Fibroblast of the aortic adventitia (primary cell): Measurements from ENCODE around the gene MARCHF6. TPM values are rescaled to one million over a fixed set of nuclear protein-coding genes. Genes with fewer than 3 reads are reported as not detected.

Experiments
- DNase-seq: peaks from one replicate; pipeline ENCODE4 v3.0.0-alpha.2; 2010; ENCODE audit warnings: low read depth
- H3K4me3 ChIP-seq: 2 replicates; pipeline ENCODE4 v1.5.1; 2011; ENCODE audit warnings: low read depth, mild to moderate bottlenecking, control low read depth, low read length, moderate library complexity
- CTCF ChIP-seq: IDR thresholded peaks from 2 replicates; pipeline ENCODE4 v1.5.1; 2011; ENCODE audit warnings: mild to moderate bottlenecking, low read length, control low read depth, inconsistent platforms; ENCODE audit not compliant: insufficient read depth
- total RNA-seq: library from RNA; depleted of rRNA; stranded (reverse); fragments of >200 nt; gene quantifications from 2 replicates; pipeline ENCODE4 v1.2.3, GENCODE V29; 2012; ENCODE audit warnings: low replicate concordance

Gene MARCHF6
- total RNA-seq, 1 donor = 49.0 TPM

DNA sequence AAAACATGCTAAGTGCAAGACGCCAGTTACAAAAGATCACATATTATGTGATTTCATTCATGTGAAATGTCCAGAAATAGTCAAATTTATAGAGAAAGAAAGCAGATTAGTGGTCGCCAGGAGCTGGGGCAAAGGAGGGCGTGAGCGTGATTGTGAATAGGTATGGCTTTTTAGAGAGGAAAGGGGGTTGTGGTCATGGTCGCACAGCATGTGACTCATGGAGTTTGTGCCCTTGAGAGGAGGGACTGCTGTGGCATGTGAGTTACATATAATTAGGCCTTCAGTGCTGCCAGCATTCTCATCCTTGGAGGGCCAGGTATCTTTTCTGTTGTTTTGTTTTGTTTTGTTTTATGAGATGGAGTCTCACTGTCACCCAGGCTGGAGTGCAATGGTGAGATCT is 21.2 kb upstream of the MARCHF6 start:
- no peak overlapping the region for H3K4me3 ChIP-seq
- DNase-seq = no peak
- TF ChIP-seq CTCF = no peak

DNA sequence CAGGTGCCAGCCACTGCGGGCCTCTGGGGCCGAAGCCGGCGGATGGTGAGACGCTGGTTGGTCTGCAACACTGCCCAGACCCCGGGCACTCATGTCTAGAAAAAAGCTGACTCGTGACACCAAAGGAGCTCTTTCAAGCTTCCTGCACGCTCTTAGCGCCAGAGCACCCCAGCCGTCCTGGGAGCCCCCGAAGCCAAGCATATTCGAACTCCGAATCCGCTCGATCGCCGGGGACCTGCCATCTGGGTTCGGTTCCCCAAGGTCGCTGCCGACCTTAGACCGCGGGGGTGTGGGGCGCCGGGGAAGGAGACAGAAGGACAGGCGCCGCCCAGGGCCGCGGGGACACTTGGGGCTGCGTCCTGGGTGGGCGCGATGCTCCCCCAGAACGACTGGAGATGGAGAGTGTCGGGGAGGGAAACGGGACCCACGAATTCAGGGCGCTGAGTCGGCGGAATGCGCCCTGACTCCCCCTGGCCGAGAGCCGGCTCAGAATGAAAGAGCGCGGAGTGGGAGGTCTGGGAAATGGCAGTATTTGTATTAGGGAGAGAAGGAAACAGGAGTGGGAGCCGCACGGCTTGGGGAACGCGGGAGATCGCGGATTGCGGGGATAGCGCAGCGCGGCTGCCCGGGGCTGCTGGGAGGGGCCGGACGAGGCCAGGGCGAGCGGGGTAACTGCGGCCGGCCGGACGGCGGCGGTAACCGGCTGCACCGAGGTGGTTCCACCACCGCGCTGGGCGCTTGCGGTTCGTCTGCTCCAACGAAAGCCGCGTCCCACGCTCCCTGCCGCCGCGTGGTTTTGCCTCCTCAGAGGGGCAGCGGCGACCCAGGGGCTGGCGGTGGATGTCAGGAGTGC is 20.1 kb upstream of the MARCHF6 start:
- no peak for DNase-seq
- no peak for TF ChIP-seq CTCF
- H3K4me3 ChIP-seq = peak overlapping the region; percentile 63

DNA sequence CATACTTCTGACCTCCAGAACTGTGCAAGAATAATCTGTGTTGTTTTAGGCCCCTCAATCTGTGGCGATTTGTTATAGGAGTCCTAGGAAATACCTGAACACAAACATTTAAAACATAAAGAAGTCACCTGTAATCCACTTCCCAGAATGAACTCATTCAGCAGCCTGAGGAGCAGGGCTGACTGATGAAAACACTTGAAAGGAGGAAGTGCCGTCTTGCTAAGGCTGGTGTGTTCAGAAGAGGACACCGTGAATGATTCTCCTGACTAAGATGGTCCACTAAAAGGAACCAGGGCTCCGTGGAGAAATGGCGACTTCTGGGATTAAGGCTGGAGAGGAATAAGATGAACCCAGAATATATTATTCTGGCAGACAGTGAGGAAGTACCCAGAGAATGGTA is 18.7 kb upstream of the MARCHF6 start:
- TF ChIP-seq CTCF = no peak
- no peak overlapping the region for H3K4me3 ChIP-seq
- no peak for DNase-seq

GRCh38 chr5:10335711-10336470 is 17.6 kb upstream of the MARCHF6 start:
- DNase-seq = no peak
- no peak for TF ChIP-seq CTCF
- H3K4me3 ChIP-seq = no peak overlapping the region

DNA sequence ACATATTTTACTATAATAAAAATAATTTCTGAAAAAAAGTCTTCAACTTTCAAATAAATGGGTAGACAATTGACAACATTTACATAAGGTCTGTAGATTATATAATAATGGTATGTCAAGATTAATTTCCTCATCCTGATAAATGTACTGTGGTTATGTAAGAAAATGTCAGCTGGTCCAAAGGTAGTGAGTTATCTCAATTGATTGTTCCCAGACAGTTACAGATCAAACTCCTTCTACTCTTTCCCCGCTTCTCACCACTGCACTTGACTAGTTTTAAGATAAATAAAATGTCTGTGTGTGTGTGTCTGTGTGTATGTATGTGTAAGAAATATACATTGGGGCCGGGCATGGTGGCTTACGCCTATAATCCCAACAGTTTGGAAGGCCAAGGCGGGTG is 16.4 kb upstream of the MARCHF6 start:
- H3K4me3 ChIP-seq = no peak overlapping the region
- DNase-seq = no peak
- no peak for TF ChIP-seq CTCF

DNA sequence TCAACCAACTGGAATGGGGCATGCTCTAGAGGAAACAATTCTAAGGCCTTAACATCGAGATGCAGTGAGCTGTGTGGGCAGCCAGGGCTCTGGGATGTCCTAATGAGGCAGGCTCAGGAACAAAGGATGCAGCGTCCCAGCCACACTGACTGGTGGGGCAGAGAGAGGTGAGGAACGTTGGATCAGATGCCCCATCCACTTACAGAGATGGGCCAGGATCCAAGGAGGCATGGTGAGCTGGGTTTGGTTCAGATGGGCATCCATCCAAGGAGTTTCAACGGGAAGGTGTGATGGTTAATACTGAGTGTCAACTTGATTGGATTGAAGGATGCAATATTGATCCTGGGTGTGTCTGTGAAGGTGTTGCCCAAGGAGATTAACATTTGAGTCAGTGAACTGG is 15.5 kb upstream of the MARCHF6 start:
- H3K4me3 ChIP-seq = no peak overlapping the region
- DNase-seq = no peak
- no peak for TF ChIP-seq CTCF
